ENCODE measurements around the gene FMR1NB. TPM values are rescaled to one million over a fixed set of nuclear protein-coding genes. Genes with fewer than 3 reads are reported as not detected.

The FMR1NB gene
- total and polyA plus RNA-seq, 8 donors: not detected

- intact Hi-C loops (cut with DNase I; ENCODE audit: low total_unique reads): no loop called here
- H3K27ac ChIP-seq: no peak overlapping the region
- TF ChIP-seq POLR2AphosphoS5 (IDR thresholded peaks at IDR 0.05) (no peak), CTCF (IDR thresholded peaks at IDR 0.05) (no peak), POLR2A (IDR thresholded peaks at IDR 0.05) (no peak), EP300 (IDR thresholded peaks at IDR 0.05) (no peak)
- H3K4me1 ChIP-seq: no peaks in the 10 kb centered on the region
- WGBS, 5 donors: 85 to 100% (median 94%) methylated on average over 1 to 2 of the region's 2 CpGs
- no peaks in the 10 kb centered on the region for H3K27me3 ChIP-seq
- H3K36me3 ChIP-seq: no peaks in the 10 kb centered on the region
- H3K4me3 ChIP-seq: no peak overlapping the region
- no peaks in the 10 kb centered on the region for H3K9me3 ChIP-seq
- DNase-seq: no peak
Observed at GRCh38 chrX:148043271-148043855, 62.2 kb downstream of the FMR1NB start.

GRCh38 chrX:148047200-148047599 is 66.1 kb downstream of the FMR1NB start:
- Histone ChIP-seq H3K27ac (no peak overlapping the region), H3K4me3 (no peak overlapping the region), H3K9me3 (no peaks in the 10 kb centered on the region), H3K36me3 (no peaks in the 10 kb centered on the region), H3K4me1 (no peaks in the 10 kb centered on the region), H3K27me3 (no peaks in the 10 kb centered on the region)
- TF ChIP-seq POLR2A (IDR thresholded peaks at IDR 0.05) (no peak), CTCF (IDR thresholded peaks at IDR 0.05) (no peak), POLR2AphosphoS5 (IDR thresholded peaks at IDR 0.05) (no peak)
- intact Hi-C loops (cut with DNase I; ENCODE audit: low total_unique reads): no loop called here
- DNase-seq: peak in 1 of 2 donors; percentile 11
- 46 to 55% (median 48%) methylated on average over 4 of the region's 4 CpGs for whole genome bisulfite sequencing, 5 donors

GRCh38 chrX:148049441-148049840 is 68.3 kb downstream of the FMR1NB start:
- H3K4me3 ChIP-seq: no peak overlapping the region
- DNase-seq: peak in 1 of 2 donors; percentile 51
- no peaks in the 10 kb centered on the region for H3K36me3 ChIP-seq
- TF ChIP-seq POLR2A (IDR thresholded peaks at IDR 0.05) (no peak), CTCF (IDR thresholded peaks at IDR 0.05) (peak in 2 of 7 experiments; percentile 20 to 28)
- no peaks in the 10 kb centered on the region for H3K9me3 ChIP-seq
- intact Hi-C loops (cut with DNase I; ENCODE audit: low total_unique reads): no loop called here
- WGBS, 5 donors: 20 to 32% (median 25%) methylated on average over 4 of the region's 4 CpGs
- no peak overlapping the region for H3K27ac ChIP-seq
- H3K4me1 ChIP-seq: no peaks in the 10 kb centered on the region
- no peaks in the 10 kb centered on the region for H3K27me3 ChIP-seq

GRCh38 chrX:148051973-148052372 is 70.8 kb downstream of the FMR1NB start:
- TF ChIP-seq POLR2A (IDR thresholded peaks at IDR 0.05) (no peak), CTCF (IDR thresholded peaks at IDR 0.05) (no peak), POLR2AphosphoS5 (IDR thresholded peaks at IDR 0.05) (no peak), EP300 (IDR thresholded peaks at IDR 0.05) (no peak)
- H3K4me1 ChIP-seq: no peaks in the 10 kb centered on the region
- DNase-seq: no peak
- no peaks in the 10 kb centered on the region for H3K9me3 ChIP-seq
- intact Hi-C loops (cut with DNase I; ENCODE audit: low total_unique reads): no loop called here
- H3K27me3 ChIP-seq: no peaks in the 10 kb centered on the region
- no peak overlapping the region for H3K27ac ChIP-seq
- 78 to 94% (median 90%) methylated on average over 33 to 35 of the region's 35 CpGs for WGBS, 5 donors
- no peaks in the 10 kb centered on the region for H3K36me3 ChIP-seq
- H3K4me3 ChIP-seq: no peak overlapping the region

Data from stomach (tissue), 9 donors.